RWPE1 (cell line): Measurements from ENCODE around the gene NAXE.
"Not testable (repeated sequence)": the region's sequence is repeated elsewhere in the genome, so short reads cannot be mapped to it uniquely, and the experiment has no call there.

Experiments used
- CTCF ChIA-PET: fragments of 350-600 bp; sonication (Branson Sonifier 250); formaldehyde crosslinking; extraction: SDS; loops from one replicate; lab custom pipeline; 2021; lab: Yijun Ruan, JAX
- POLR2A ChIA-PET: fragments of 400-600 bp; formaldehyde crosslinking; extraction: SDS; loops from one replicate; lab custom pipeline; 2020; ENCODE audit warnings: antibody characterized with exemption; ENCODE audit not compliant: low non-redundant PET; lab: Yijun Ruan, JAX
- DNase-seq: peaks from one replicate; pipeline ENCODE4 v3.0.0; 2012; ENCODE audit warnings: low spot score
- H3K27ac ChIP-seq: fragments of 450-650 bp; 2 replicates; pipeline ENCODE4 v1.5.1; 2017
- TF ChIP-seq, protein P1 (sequence below): fragments of 450-650 bp; conservative IDR thresholded peaks from 2 replicates; pipeline ENCODE4 v1.5.1; 2017; ENCODE audit warnings: low read depth, mild to moderate bottlenecking

The NAXE gene

GRCh38 chr1:156627313-156627880, 35.8 kb downstream of the NAXE start:
- TF ChIP-seq, protein P1, sequence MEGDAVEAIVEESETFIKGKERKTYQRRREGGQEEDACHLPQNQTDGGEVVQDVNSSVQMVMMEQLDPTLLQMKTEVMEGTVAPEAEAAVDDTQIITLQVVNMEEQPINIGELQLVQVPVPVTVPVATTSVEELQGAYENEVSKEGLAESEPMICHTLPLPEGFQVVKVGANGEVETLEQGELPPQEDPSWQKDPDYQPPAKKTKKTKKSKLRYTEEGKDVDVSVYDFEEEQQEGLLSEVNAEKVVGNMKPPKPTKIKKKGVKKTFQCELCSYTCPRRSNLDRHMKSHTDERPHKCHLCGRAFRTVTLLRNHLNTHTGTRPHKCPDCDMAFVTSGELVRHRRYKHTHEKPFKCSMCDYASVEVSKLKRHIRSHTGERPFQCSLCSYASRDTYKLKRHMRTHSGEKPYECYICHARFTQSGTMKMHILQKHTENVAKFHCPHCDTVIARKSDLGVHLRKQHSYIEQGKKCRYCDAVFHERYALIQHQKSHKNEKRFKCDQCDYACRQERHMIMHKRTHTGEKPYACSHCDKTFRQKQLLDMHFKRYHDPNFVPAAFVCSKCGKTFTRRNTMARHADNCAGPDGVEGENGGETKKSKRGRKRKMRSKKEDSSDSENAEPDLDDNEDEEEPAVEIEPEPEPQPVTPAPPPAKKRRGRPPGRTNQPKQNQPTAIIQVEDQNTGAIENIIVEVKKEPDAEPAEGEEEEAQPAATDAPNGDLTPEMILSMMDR = peak; percentile 68
- no peak for DNase-seq
- POLR2A ChIA-PET = no interaction called here
- CTCF ChIA-PET = interaction anchor here (0.5 to 2.4 kb wide), 19 partner anchors 10 to 353 kb away, joined by 3 to 19 read pairs (median 4); no protein-coding TSS in a partner anchor
- no peak overlapping the region for H3K27ac ChIP-seq

DNA sequence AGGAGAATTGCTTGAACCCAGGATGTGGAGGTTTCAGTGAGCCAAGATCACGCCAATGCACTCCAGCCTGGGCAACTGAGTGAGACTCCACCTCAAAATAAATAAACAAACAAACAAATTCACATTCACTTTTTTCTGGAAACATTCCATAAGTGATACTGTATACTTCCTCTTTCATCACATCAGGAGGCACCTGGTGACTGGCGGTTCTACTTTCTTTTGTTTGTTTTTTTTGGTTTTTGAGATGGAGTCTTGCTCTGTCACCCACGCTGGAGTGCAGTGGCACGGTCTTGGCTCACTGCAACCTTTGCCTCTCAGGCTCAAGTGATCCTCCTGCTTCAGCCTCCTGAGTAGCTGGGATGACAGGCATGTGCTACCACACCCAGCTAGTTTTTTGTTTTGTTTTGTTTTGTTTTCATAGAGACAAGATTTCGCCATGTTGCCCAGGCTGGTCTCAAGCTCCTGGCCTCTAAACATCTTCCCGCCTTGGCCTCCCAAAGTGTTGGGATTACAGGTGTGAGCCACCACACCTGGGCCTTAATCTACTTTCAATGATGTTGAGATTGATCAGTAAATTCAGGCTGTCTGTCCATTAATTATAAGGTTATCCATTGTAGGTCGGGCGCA, 38.4 kb downstream of the NAXE start:
- TF ChIP-seq, protein P1 = no peak
- ChIA-PET POLR2A (no interaction called here), CTCF (interaction anchor here (0.6 kb wide), 1 partner anchor 96 kb away, joined by 3 read pairs; no protein-coding TSS in a partner anchor)
- DNase-seq = no peak
- no peak overlapping the region for H3K27ac ChIP-seq

DNA sequence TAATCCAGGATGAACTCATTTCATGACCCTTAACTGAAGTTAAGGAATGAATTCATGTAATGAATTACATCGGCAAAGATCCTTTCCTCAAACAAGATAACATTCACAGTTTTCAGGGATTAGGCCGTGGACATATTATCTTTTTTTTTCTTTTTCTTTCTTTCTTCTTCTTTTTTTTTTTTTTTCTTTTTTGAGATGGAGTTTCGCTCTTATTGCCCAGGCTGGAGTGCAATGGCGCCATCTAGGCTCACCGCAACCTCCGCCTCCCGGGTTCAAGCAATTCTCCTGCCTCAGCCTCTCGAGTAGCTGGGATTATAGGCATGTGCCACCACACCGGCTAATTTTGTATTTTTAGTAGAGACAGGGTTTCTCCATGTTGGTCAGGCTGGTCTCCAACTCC, 39.6 kb downstream of the NAXE start:
- not testable (repeated sequence) for DNase-seq, H3K27ac ChIP-seq
- POLR2A ChIA-PET = interaction anchor here (0.7 kb wide), 1 partner anchor 17 kb away, joined by 5 read pairs; no protein-coding TSS in a partner anchor
- CTCF ChIA-PET = interaction anchor here (0.6 to 0.7 kb wide), 3 partner anchors 12 to 28 kb away, joined by 3 to 7 read pairs (median 4); no protein-coding TSS in a partner anchor

- H3K27ac ChIP-seq = no peak overlapping the region
- no peak for DNase-seq
- TF ChIP-seq, protein P1 = no peak
- POLR2A ChIA-PET = no interaction called here
- CTCF ChIA-PET = no interaction called here
Measured at GRCh38 chr1:156632355-156632754, 40.8 kb downstream of the NAXE start.

- no peak for DNase-seq
- no peak overlapping the region for H3K27ac ChIP-seq
- POLR2A ChIA-PET = no interaction called here
- CTCF ChIA-PET = interaction anchor here (2.0 kb wide), 1 partner anchor 11 kb away, joined by 5 read pairs; no protein-coding TSS in a partner anchor
- TF ChIP-seq, protein P1 = no peak
Measured at GRCh38 chr1:156638189-156638985, 46.8 kb downstream of the NAXE start.

DNA sequence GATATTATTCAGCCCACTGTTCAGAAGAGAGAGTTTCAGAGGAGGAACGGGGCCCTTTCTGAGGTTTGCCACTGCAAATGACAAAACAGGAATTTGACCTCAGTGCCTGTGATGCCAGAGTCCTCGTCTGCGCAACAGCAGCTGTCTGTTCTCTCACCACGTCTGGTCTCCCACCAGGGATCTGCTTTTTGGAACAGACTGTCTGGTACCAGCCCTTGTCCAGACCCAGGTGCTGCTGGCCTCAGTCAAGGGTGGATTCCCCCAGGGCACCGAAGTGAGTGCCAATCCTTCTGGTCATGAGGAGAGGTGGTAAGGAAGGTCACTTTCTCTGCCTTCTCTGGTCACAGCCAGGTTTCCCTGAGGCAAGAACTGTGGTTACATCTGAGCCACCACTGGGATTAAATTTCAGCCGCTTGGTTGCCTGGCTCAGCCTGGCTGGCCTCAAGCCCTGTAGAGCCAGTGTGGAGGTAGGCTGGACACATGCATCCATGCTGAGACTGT, 48.1 kb downstream of the NAXE start:
- no peak overlapping the region for H3K27ac ChIP-seq
- TF ChIP-seq, protein P1 = no peak
- DNase-seq = no peak
- POLR2A ChIA-PET = no interaction called here
- CTCF ChIA-PET = interaction anchor here (0.9 kb wide), 1 partner anchor 8 kb away, joined by 3 read pairs; no protein-coding TSS in a partner anchor
